Measurements from ENCODE around the gene CX3CL1. TPM values are rescaled to one million over a fixed set of nuclear protein-coding genes. Genes with fewer than 3 reads are reported as not detected.

CX3CL1 gene
- total RNA-seq, 1 experiment from 2014 or later: 0.15 TPM

DNA sequence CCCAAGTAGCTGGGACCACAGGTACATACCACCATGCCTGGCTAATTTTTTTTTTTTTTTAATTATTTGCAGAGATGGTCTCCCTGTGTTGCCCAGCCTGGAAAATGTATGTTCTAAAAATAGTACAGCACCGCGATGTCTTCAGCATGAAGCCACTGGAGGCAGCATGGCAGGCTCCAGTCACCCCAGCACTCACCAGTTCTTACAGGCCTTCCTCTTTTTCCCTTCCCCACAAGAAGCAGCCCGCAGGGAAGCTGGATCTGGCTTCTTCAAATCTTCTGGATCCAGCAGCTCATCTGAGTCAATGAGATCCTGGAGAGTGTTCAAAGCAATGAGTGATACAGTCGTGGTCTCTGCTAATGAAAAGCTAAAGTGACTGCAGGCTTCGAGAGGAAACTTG, 58.7 kb downstream of the CX3CL1 start:
- ATAC-seq: no peak
- no peak overlapping the region for H3K27ac ChIP-seq (ENCODE audit: low read depth, low read length)
- CTCF ChIA-PET: interaction anchor here (1.2 kb wide), 1 partner anchor 12 kb away, joined by 3 read pairs; no protein-coding TSS in a partner anchor
- no TSS peak for BruUV-seq (replicated peaks)
- H3K9me2 ChIP-seq (ENCODE audit: insufficient read depth): no peaks in the 10 kb centered on the region
- H3K9ac ChIP-seq (ENCODE audit: low read length): no peak overlapping the region
- DNase-seq (ENCODE audit: low read depth, low spot score): no peak
- intact Hi-C loops (cut with micrococcal nuclease): no loop called here
- POLR2A ChIA-PET: no interaction called here
- H4K20me1 ChIP-seq (ENCODE audit: insufficient read depth): no peaks in the 10 kb centered on the region
- no peaks in the 10 kb centered on the region for H3K9me3 ChIP-seq (ENCODE audit: control insufficient read depth in 1 of 2, insufficient read depth in 1 of 2, low read depth in 1 of 2, low read length in 2 of 2)
- H3K4me1 ChIP-seq (ENCODE audit: control insufficient read depth in 1 of 2, insufficient read depth in 2 of 2, low read length in 2 of 2): no peaks in the 10 kb centered on the region
- no peak overlapping the region for H3K4me3 ChIP-seq (replicated peaks in 1 of 2; ENCODE audit: low read depth in 1 of 2, low read length in 2 of 2)
- no peaks in the 10 kb centered on the region for H3K79me2 ChIP-seq (ENCODE audit: insufficient read depth, low read length)
- TF ChIP-seq JUND (IDR thresholded peaks at IDR 0.05) (no peak), RAD21 (IDR thresholded peaks at IDR 0.05; ENCODE audit: low read depth) (no peak), EZH2 (IDR thresholded peaks at IDR 0.05) (no peak), FOSL1 (IDR thresholded peaks at IDR 0.05; ENCODE audit: low read depth) (no peak), EGR1 (IDR thresholded peaks at IDR 0.05; ENCODE audit: low read depth) (no peak)
- peaks cover 62 to 64% of the 10 kb centered on the region in 2 experiments for H3K36me3 ChIP-seq (ENCODE audit: control insufficient read depth in 1 of 2, insufficient read depth in 2 of 2, low read length in 2 of 2)
- RAD21 ChIA-PET (ENCODE audit: low non-redundant PET in 1 of 2, low total read pairs in 2 of 2, uncharacterized antibody in 2 of 2, unreplicated experiment in 2 of 2): no interaction called here
- H3K4me2 ChIP-seq (ENCODE audit: low read length): no peak overlapping the region
- no peak overlapping the region for H2AFZ ChIP-seq (ENCODE audit: low read depth, low read length, poor library complexity, severe bottlenecking)
- H3K27me3 ChIP-seq (ENCODE audit: insufficient read depth, low read length): no peaks in the 10 kb centered on the region

DNA sequence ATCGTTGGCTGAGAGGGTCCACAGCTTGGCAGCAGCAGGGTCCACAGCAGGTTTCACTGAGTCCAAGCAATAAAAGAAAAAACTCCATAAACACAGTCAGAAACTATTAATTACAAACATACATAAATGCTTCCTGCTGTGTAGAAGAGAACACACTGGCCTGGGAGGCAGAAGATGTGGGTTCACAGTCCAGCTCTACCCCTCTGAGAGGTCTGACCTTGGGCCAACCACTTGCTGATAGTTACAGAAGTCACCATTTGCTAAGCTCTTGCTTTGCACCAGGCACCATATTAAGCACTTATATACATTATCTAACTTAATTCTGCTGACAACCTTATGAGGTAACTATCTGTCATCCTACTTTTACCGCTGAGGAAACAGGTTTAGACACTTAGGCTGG, 60.2 kb downstream of the CX3CL1 start:
- no TSS peak for BruUV-seq (replicated peaks)
- ChIA-PET RAD21 (ENCODE audit: low non-redundant PET in 1 of 2, low total read pairs in 2 of 2, uncharacterized antibody in 2 of 2, unreplicated experiment in 2 of 2) (no interaction called here), POLR2A (no interaction called here)

More for the DNA sequence above, 60.2 kb downstream of the CX3CL1 start:
- Histone ChIP-seq H3K4me2 (ENCODE audit: low read length) (no peak overlapping the region), H3K27ac (ENCODE audit: low read depth, low read length) (no peak overlapping the region), H3K4me1 (ENCODE audit: control insufficient read depth in 1 of 2, insufficient read depth in 2 of 2, low read length in 2 of 2) (no peaks in the 10 kb centered on the region), H3K27me3 (ENCODE audit: insufficient read depth, low read length) (no peaks in the 10 kb centered on the region), H3K9ac (ENCODE audit: low read length) (no peak overlapping the region), H2AFZ (ENCODE audit: low read depth, low read length, poor library complexity, severe bottlenecking) (no peak overlapping the region), H3K79me2 (ENCODE audit: insufficient read depth, low read length) (no peaks in the 10 kb centered on the region), H4K20me1 (ENCODE audit: insufficient read depth) (no peaks in the 10 kb centered on the region), H3K4me3 (replicated peaks in 1 of 2; ENCODE audit: low read depth in 1 of 2, low read length in 2 of 2) (no peak overlapping the region), H3K36me3 (ENCODE audit: control insufficient read depth in 1 of 2, insufficient read depth in 2 of 2, low read length in 2 of 2) (peaks cover 68 to 72% of the 10 kb centered on the region in 2 experiments), H3K9me3 (ENCODE audit: control insufficient read depth in 1 of 2, insufficient read depth in 1 of 2, low read depth in 1 of 2, low read length in 2 of 2) (no peaks in the 10 kb centered on the region), H3K9me2 (ENCODE audit: insufficient read depth) (no peaks in the 10 kb centered on the region)
- CTCF ChIA-PET: no interaction called here
- DNase-seq (ENCODE audit: low read depth, low spot score) (no peak), ATAC-seq (no peak)
- TF ChIP-seq POLR2AphosphoS5 (IDR thresholded peaks at IDR 0.05; ENCODE audit: low read depth, low read length) (no peak), ELF1 (IDR thresholded peaks at IDR 0.05; ENCODE audit: borderline replicate concordance, low read depth) (no peak), EZH2phosphoT487 (IDR thresholded peaks at IDR 0.05; ENCODE audit: borderline replicate concordance) (no peak), FOSL1 (IDR thresholded peaks at IDR 0.05; ENCODE audit: low read depth) (no peak), TCF7L2 (IDR thresholded peaks at IDR 0.05; ENCODE audit: borderline replicate concordance, extremely low read depth, insufficient read depth, insufficient read length) (no peak), ZBTB33 (IDR thresholded peaks at IDR 0.05; ENCODE audit: extremely low read depth, insufficient replicate concordance, low read length) (no peak), EZH2 (IDR thresholded peaks at IDR 0.05) (no peak), CEBPB (IDR thresholded peaks at IDR 0.05; ENCODE audit: low read depth) (no peak), SIN3A (IDR thresholded peaks at IDR 0.05; ENCODE audit: low read depth) (no peak), CBX3 (IDR thresholded peaks at IDR 0.05; ENCODE audit: low read depth) (no peak), RAD21 (IDR thresholded peaks at IDR 0.05; ENCODE audit: low read depth) (no peak), SRF (IDR thresholded peaks at IDR 0.05; ENCODE audit: low read depth) (no peak), ATF3 (IDR thresholded peaks at IDR 0.05) (no peak), ZFX (IDR thresholded peaks at IDR 0.05) (no peak)
- intact Hi-C loops (cut with micrococcal nuclease): no loop called here

Data from HCT116 (cell line).